Parathyroid adenoma (tissue), 2 donors: ENCODE results near the gene B3GAT1.

Experiments used
- H2AFZ ChIP-seq: fragments of 300-600 bp; sonication (generic); one replicate; pipeline ENCODE4 v1.7.0; 2017; ENCODE audit warnings: antibody characterized with exemption, mild to moderate bottlenecking
- H3K27ac ChIP-seq: fragments of 300-600 bp; sonication (generic); one replicate; pipeline ENCODE4 v1.7.0; 2017
- H3K27me3 ChIP-seq: fragments of 300-600 bp; sonication (generic); one replicate; pipeline ENCODE4 v1.7.0; 2017; ENCODE audit warnings: low read length; ENCODE audit not compliant: control insufficient read depth, insufficient read depth
- H3K36me3 ChIP-seq: fragments of 300-600 bp; sonication (generic); one replicate; pipeline ENCODE4 v1.7.0; 2017; ENCODE audit warnings: low read length; ENCODE audit not compliant: control insufficient read depth, insufficient read depth
- H3K4me1 ChIP-seq: fragments of 300-600 bp; sonication (generic); one replicate; pipeline ENCODE4 v1.7.0; 2017; ENCODE audit warnings: control low read depth
- H3K4me2 ChIP-seq: fragments of 300-600 bp; sonication (generic); one replicate; pipeline ENCODE4 v1.7.0; 2017; ENCODE audit warnings: low read length
- H3K4me3 ChIP-seq: fragments of 300-600 bp; sonication (generic); one replicate; pipeline ENCODE4 v1.7.0; 2017; ENCODE audit warnings: low read depth, low read length
- H3K79me2 ChIP-seq: fragments of 300-600 bp; sonication (generic); one replicate; pipeline ENCODE4 v1.7.0; 2017; ENCODE audit warnings: control low read depth
- H3K9ac ChIP-seq: fragments of 300-600 bp; sonication (generic); one replicate; pipeline ENCODE4 v1.7.0; 2017; ENCODE audit warnings: mild to moderate bottlenecking
- H3K9me3 ChIP-seq: fragments of 300-600 bp; sonication (generic); one replicate; pipeline ENCODE4 v1.7.0; 2017; ENCODE audit warnings: low read length; ENCODE audit not compliant: control insufficient read depth
- CTCF ChIP-seq: fragments of 300-600 bp; sonication (generic); IDR thresholded peaks from one replicate; pipeline ENCODE4 v1.7.0; 2017; ENCODE audit warnings: antibody characterized with exemption, mild to moderate bottlenecking
- donor health status: primary hyperparathyroidism.

Gene B3GAT1

GRCh38 chr11:134358856-134359490 is 53.1 kb downstream of the B3GAT1 start:
- H3K4me3 ChIP-seq = no peak overlapping the region
- no peaks in the 10 kb centered on the region for H3K9me3 ChIP-seq
- H2AFZ ChIP-seq = no peak overlapping the region
- H3K79me2 ChIP-seq = no peaks in the 10 kb centered on the region
- peaks cover 7% of the 10 kb centered on the region for H3K4me1 ChIP-seq
- TF ChIP-seq CTCF = no peak
- H3K9ac ChIP-seq = no peak overlapping the region
- no peak overlapping the region for H3K4me2 ChIP-seq
- no peaks in the 10 kb centered on the region for H3K36me3 ChIP-seq
- H3K27me3 ChIP-seq = no peaks in the 10 kb centered on the region
- H3K27ac ChIP-seq = no peak overlapping the region

GRCh38 chr11:134358165-134358855 is 53.7 kb downstream of the B3GAT1 start:
- no peak overlapping the region for H3K9ac ChIP-seq
- no peaks in the 10 kb centered on the region for H3K36me3 ChIP-seq
- no peaks in the 10 kb centered on the region for H3K79me2 ChIP-seq
- no peak for TF ChIP-seq CTCF
- H3K4me1 ChIP-seq = peaks cover 3% of the 10 kb centered on the region
- H3K9me3 ChIP-seq = no peaks in the 10 kb centered on the region
- H3K27me3 ChIP-seq = no peaks in the 10 kb centered on the region
- H3K4me3 ChIP-seq = no peak overlapping the region
- H3K27ac ChIP-seq = no peak overlapping the region
- no peak overlapping the region for H2AFZ ChIP-seq
- H3K4me2 ChIP-seq = no peak overlapping the region

GRCh38 chr11:134357545-134357839 is 54.5 kb downstream of the B3GAT1 start:
- Histone ChIP-seq H3K36me3 (no peaks in the 10 kb centered on the region), H3K4me3 (no peak overlapping the region), H3K27ac (no peak overlapping the region), H3K79me2 (no peaks in the 10 kb centered on the region), H2AFZ (no peak overlapping the region), H3K27me3 (no peaks in the 10 kb centered on the region), H3K9ac (no peak overlapping the region), H3K9me3 (no peaks in the 10 kb centered on the region), H3K4me1 (no peaks in the 10 kb centered on the region), H3K4me2 (no peak overlapping the region)
- no peak for TF ChIP-seq CTCF

DNA sequence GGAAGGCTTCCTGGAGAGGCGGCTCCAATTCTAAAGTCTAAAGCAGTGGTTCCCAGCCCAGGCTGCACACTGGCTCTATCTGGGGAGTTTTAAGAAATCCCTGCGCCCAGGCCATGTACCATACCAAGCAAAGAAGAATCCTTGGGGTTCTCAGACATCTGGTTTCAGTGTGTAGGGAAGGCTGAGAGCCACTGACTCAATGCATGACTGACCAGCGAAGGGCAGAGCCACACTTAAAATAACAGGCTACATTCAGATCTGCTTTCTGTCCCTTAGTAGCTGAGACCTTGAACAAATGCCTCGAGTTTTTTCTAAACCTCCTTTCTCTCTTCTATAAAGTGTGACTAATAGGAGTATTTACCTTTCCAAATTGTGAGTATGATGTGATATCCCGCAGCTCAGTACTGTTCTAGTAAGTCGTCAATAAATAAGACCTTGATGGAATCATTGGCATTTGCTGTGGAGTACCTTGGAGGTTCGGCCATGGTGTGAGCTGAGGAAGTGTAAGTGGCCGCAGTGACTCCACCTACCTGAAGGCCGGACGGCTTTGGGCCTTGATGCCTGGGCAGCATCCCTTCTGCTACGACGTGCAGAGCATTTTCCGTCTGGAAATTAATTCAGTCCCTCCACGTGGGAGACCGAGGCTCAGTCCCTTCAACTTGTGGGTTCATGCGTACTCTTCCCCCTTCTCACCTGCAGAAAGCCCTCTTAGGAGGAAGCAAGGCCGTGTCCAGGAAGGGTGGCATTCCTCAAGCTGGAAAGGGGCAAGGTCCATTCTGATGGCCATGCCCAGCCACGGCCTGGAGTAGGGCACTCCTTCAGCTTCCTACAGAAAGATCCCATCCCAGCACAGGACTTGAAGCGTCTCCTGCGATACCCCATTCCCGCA is 55.1 kb downstream of the B3GAT1 start:
- H3K79me2 ChIP-seq = no peaks in the 10 kb centered on the region
- no peak overlapping the region for H3K4me3 ChIP-seq
- no peaks in the 10 kb centered on the region for H3K4me1 ChIP-seq
- TF ChIP-seq CTCF = no peak
- no peaks in the 10 kb centered on the region for H3K36me3 ChIP-seq
- no peak overlapping the region for H3K27ac ChIP-seq
- H3K9ac ChIP-seq = no peak overlapping the region
- H3K4me2 ChIP-seq = no peak overlapping the region
- H3K9me3 ChIP-seq = no peaks in the 10 kb centered on the region
- no peaks in the 10 kb centered on the region for H3K27me3 ChIP-seq
- H2AFZ ChIP-seq = no peak overlapping the region
